ENCODE measurements around the gene KRT77. TPM values are rescaled to one million over a fixed set of nuclear protein-coding genes. Genes with fewer than 3 reads are reported as not detected.

Gene KRT77
- total and polyA plus RNA-seq, 10 of the 15 experiments (the other 5 are each of a cell fraction or from before 2014, with no cell fraction given) = not detected

- ChIA-PET RAD21 (ENCODE audit: unreplicated experiment) (no interaction called here), POLR2A (no interaction called here), SMC1A (ENCODE audit: uncharacterized antibody, unreplicated experiment) (interaction anchor here (1.0 kb wide), 1 partner anchor 21 kb away, joined by 3 read pairs; no protein-coding TSS in a partner anchor), CTCF (interaction anchor here (0.7 kb wide), 1 partner anchor 553 kb away, joined by 3 read pairs; no protein-coding TSS in a partner anchor)
- ATAC-seq (no peak), FAIRE-seq (no peak), DNase-seq (ENCODE audit: low read depth, low spot score) (no peak)
- Histone ChIP-seq H3K36me3 (ENCODE audit: control insufficient read depth in 2 of 2, insufficient read depth in 2 of 2, low read length in 1 of 2) (no peaks in the 10 kb centered on the region), H3K4me3 (no peak overlapping the region), H3K27ac (ENCODE audit: control insufficient read depth, insufficient read depth) (no peak overlapping the region), H3K4me1 (ENCODE audit: control insufficient read depth, insufficient read depth, low read length) (no peaks in the 10 kb centered on the region), H3K9me3 (replicated peaks; ENCODE audit: control insufficient read depth, insufficient read depth, low read length) (no peaks in the 10 kb centered on the region), H3K79me2 (ENCODE audit: control insufficient read depth, insufficient read depth, low read length) (no peaks in the 10 kb centered on the region), H3K4me2 (ENCODE audit: control insufficient read depth, insufficient read depth) (no peak overlapping the region), H2AFZ (ENCODE audit: control insufficient read depth, low read depth, low read length) (no peak overlapping the region), H3K27me3 (replicated peaks in 1 of 2; ENCODE audit: control insufficient read depth in 2 of 2, insufficient read depth in 2 of 2, low read length in 1 of 2) (peaks cover 2 to 3% of the 10 kb centered on the region in 2 experiments; a peak in 1 of 4 replicates), H3K9ac (ENCODE audit: control insufficient read depth, insufficient read depth, low read length) (no peak overlapping the region), H4K20me1 (ENCODE audit: control insufficient read depth, insufficient read depth) (no peaks in the 10 kb centered on the region)
- TF ChIP-seq MAX (IDR thresholded peaks at IDR 0.05; ENCODE audit: low read depth, low read length) = no peak
- no peak for TF ChIP-seq FOS (IDR thresholded peaks at IDR 0.05; ENCODE audit: borderline replicate concordance, extremely low read depth, insufficient read length)
- no peak for TF ChIP-seq DPF2 (IDR thresholded peaks at IDR 0.05)
- TF ChIP-seq JUNB (IDR thresholded peaks at IDR 0.05) = no peak
- TF ChIP-seq HDAC6 (IDR thresholded peaks at IDR 0.05; ENCODE audit: unreplicated experiment) = no peak
- TF ChIP-seq ZBTB11 (CRISPR knock-in tag; IDR thresholded peaks at IDR 0.05) = no peak
- no peak for TF ChIP-seq CHD4 (IDR thresholded peaks at IDR 0.05)
- TF ChIP-seq KDM1A (IDR thresholded peaks at IDR 0.05; ENCODE audit: borderline replicate concordance) = no peak
- TF ChIP-seq BCLAF1 (IDR thresholded peaks at IDR 0.05) = no peak
- TF ChIP-seq ETV6 (conservative IDR thresholded peaks at IDR 0.05 in 1 of 2, IDR thresholded peaks at IDR 0.05 in 1 of 2; ENCODE audit: borderline replicate concordance in 1 of 2, low read depth in 1 of 2) = no peak
- TF ChIP-seq ZSCAN29 (IDR thresholded peaks at IDR 0.05) = no peak
- no peak for TF ChIP-seq SIN3A (IDR thresholded peaks at IDR 0.05; ENCODE audit: low read depth, low read length)
- TF ChIP-seq CHD1 (IDR thresholded peaks at IDR 0.05; ENCODE audit: low read depth, low read length) = no peak
- no peak for TF ChIP-seq EZH2 (IDR thresholded peaks at IDR 0.05; ENCODE audit: borderline replicate concordance, control insufficient read depth, low read depth, low read length)
- TF ChIP-seq SMAD1 (IDR thresholded peaks at IDR 0.05; ENCODE audit: low read depth, partially characterized antibody) = no peak
- intact Hi-C loops (cut with micrococcal nuclease; ENCODE audit: unreplicated experiment) = no loop called here
- 16% methylated on average over 2 of the region's 2 CpGs for WGBS (ENCODE audit: insufficient coverage, insufficient replicate concordance, low lambda C conversion rate, missing lambda C conversion rate)
- in situ Hi-C loops (cut with MboI) = no loop called here
- no TSS peak for BruUV-seq (replicated peaks)
These were observed 25.1 kb upstream of the KRT77 start for GRCh38 chr12:52728374-52728773.

Data from GM12878 (cell line).